ENCODE measurements around the gene LYPLAL1. TPM values are rescaled to one million over a fixed set of nuclear protein-coding genes. Genes with fewer than 3 reads are reported as not detected.

LYPLAL1 gene
- total and polyA plus RNA-seq, 2 of the 13 experiments (the other 11 are each of a cell fraction or from before 2014, with no cell fraction given): 17.0 to 31.6 TPM

GRCh38 chr1:219163401-219163954, 10.2 kb upstream of the LYPLAL1 start:
- H2AFZ ChIP-seq (ENCODE audit: low read length): no peak overlapping the region
- no peaks in the 10 kb centered on the region for H3K79me2 ChIP-seq (ENCODE audit: insufficient read depth, low read length)
- DNase-seq (ENCODE audit: low spot score) (no peak), FAIRE-seq (no peak), ATAC-seq (no peak)
- H3K4me3 ChIP-seq (replicated peaks in 1 of 3; ENCODE audit: insufficient read depth in 1 of 3, low read depth in 2 of 3, low read length in 3 of 3): no peak overlapping the region
- CTCF ChIA-PET (ENCODE audit: low intra/inter-chr PET ratio, low total read pairs): no interaction called here
- H3K9me3 ChIP-seq (ENCODE audit: low read length): no peaks in the 10 kb centered on the region
- H3K36me3 ChIP-seq (replicated peaks in 1 of 2; ENCODE audit: control insufficient read depth in 1 of 2, insufficient read depth in 2 of 2, low read length in 2 of 2): no peaks in the 10 kb centered on the region
- POLR2A ChIA-PET: no interaction called here
- no peak overlapping the region for H3K9ac ChIP-seq (ENCODE audit: insufficient read depth, low read depth, low read length)
- no peak overlapping the region for H3K4me2 ChIP-seq (ENCODE audit: low read depth, low read length)
- intact Hi-C loops (cut with micrococcal nuclease; ENCODE audit: unreplicated experiment): no loop called here
- no peaks in the 10 kb centered on the region for H3K27me3 ChIP-seq (ENCODE audit: control insufficient read depth in 1 of 2, insufficient read depth in 2 of 2, low read length in 2 of 2)
- no peak overlapping the region for H3K27ac ChIP-seq (ENCODE audit: extremely low read length, insufficient read depth, low read length)
- WGBS (ENCODE audit: low lambda C conversion rate): 30% methylated on average over 4 of the region's 4 CpGs
- no TSS peak for BruUV-seq (replicated peaks)
- in situ Hi-C loops (cut with HindIII; ENCODE audit: extremely low pct_ligation_motif_present, low pct_unique_long_range_greater_than_20kb): no loop called here
- no peaks in the 10 kb centered on the region for H4K20me1 ChIP-seq (ENCODE audit: insufficient read depth, low read length)
- H3K4me1 ChIP-seq (ENCODE audit: insufficient read depth, low read length): no peaks in the 10 kb centered on the region
- no peak for TF ChIP-seq AFF4 (CRISPR knock-in tag; IDR thresholded peaks at IDR 0.05)
- no peak for TF ChIP-seq SPEN (CRISPR knock-in tag; IDR thresholded peaks at IDR 0.05; ENCODE audit: low read depth)
- TF ChIP-seq TARDBP (CRISPR knock-in tag; IDR thresholded peaks at IDR 0.05): no peak
- no peak for TF ChIP-seq ZNF160 (CRISPR knock-in tag; IDR thresholded peaks at IDR 0.05)
- no peak for TF ChIP-seq BCLAF1 (IDR thresholded peaks at IDR 0.05)
- TF ChIP-seq SKIL (CRISPR knock-in tag; IDR thresholded peaks at IDR 0.05; ENCODE audit: borderline replicate concordance): no peak
- no peak for TF ChIP-seq MAX (IDR thresholded peaks at IDR 0.05)
- no peak for TF ChIP-seq ZFP36L2 (CRISPR knock-in tag; IDR thresholded peaks at IDR 0.05)
- no peak for TF ChIP-seq HOXD1 (CRISPR knock-in tag; IDR thresholded peaks at IDR 0.05)
- no peak for TF ChIP-seq FUBP1 (CRISPR knock-in tag; IDR thresholded peaks at IDR 0.05; ENCODE audit: borderline replicate concordance)
- TF ChIP-seq MLLT10 (CRISPR knock-in tag; IDR thresholded peaks at IDR 0.05): no peak
- no peak for TF ChIP-seq ZNF703 (CRISPR knock-in tag; IDR thresholded peaks at IDR 0.05; ENCODE audit: borderline replicate concordance)
- TF ChIP-seq KDM1A (CRISPR knock-in tag; IDR thresholded peaks at IDR 0.05): no peak
